GM23248 (cell line): ENCODE results near the gene ELAVL4. TPM values are rescaled to one million over a fixed set of nuclear protein-coding genes. Genes with fewer than 3 reads are reported as not detected.

Experiments
- DNase-seq: peaks from one replicate; pipeline ENCODE4 v3.0.0-alpha.2; 2015
- H2AFZ ChIP-seq: fragments of 200-600 bp; sonication (generic); 2 replicates; pipeline ENCODE4 v1.6.1; 2016; ENCODE audit warnings: antibody characterized with exemption
- H3F3A ChIP-seq: fragments of 200-600 bp; sonication (generic); 2 replicates; pipeline ENCODE4 v1.6.1; 2016; ENCODE audit warnings: mild to moderate bottlenecking, antibody characterized with exemption, mixed run types; ENCODE audit not compliant: insufficient read depth
- H3K27ac ChIP-seq: fragments of 200-600 bp; sonication (generic); 2 replicates; pipeline ENCODE4 v1.5.1; 2016; ENCODE audit warnings: mild to moderate bottlenecking
- H3K27me3 ChIP-seq: fragments of 200-600 bp; sonication (generic); replicated peaks from 2 replicates; pipeline ENCODE4 v1.6.1; 2016; ENCODE audit warnings: mild to moderate bottlenecking; ENCODE audit not compliant: insufficient read depth
- H3K36me3 ChIP-seq: fragments of 200-600 bp; sonication (generic); 2 replicates; pipeline ENCODE4 v1.6.1; 2016; ENCODE audit warnings: low read depth, mild to moderate bottlenecking
- H3K4me1 ChIP-seq: fragments of 200-600 bp; sonication (generic); 2 replicates; pipeline ENCODE4 v1.6.1; 2016; ENCODE audit warnings: mild to moderate bottlenecking; ENCODE audit not compliant: insufficient read depth
- H3K4me2 ChIP-seq: fragments of 200-600 bp; sonication (generic); one replicate; pipeline ENCODE4 v1.6.1; 2016; ENCODE audit warnings: mild to moderate bottlenecking; ENCODE audit not compliant: unreplicated experiment
- H3K4me3 ChIP-seq: fragments of 200-600 bp; sonication (generic); 2 replicates; pipeline ENCODE4 v1.5.1; 2016; ENCODE audit warnings: mild to moderate bottlenecking
- H3K79me2 ChIP-seq: fragments of 200-600 bp; sonication (generic); 2 replicates; pipeline ENCODE4 v1.6.1; 2016; ENCODE audit warnings: mild to moderate bottlenecking; ENCODE audit not compliant: insufficient read depth
- H3K9ac ChIP-seq: fragments of 200-600 bp; sonication (generic); 2 replicates; pipeline ENCODE4 v1.6.1; 2016; ENCODE audit warnings: mild to moderate bottlenecking
- H3K9me2 ChIP-seq: fragments of 200-600 bp; sonication (generic); 2 replicates; pipeline ENCODE4 v1.6.1; 2016; ENCODE audit warnings: mixed run types, mild to moderate bottlenecking, moderate library complexity; ENCODE audit not compliant: insufficient read depth
- H3K9me3 ChIP-seq: fragments of 200-600 bp; sonication (generic); one replicate; pipeline ENCODE4 v1.6.1; 2017; ENCODE audit warnings: low read depth
- H4K20me1 ChIP-seq: fragments of 200-600 bp; sonication (generic); 2 replicates; pipeline ENCODE4 v1.6.0; 2016; ENCODE audit not compliant: insufficient read depth
- EZH2 ChIP-seq: fragments of 200-600 bp; sonication (generic); IDR thresholded peaks from 2 replicates; pipeline ENCODE4 v1.6.1; 2018; ENCODE audit warnings: antibody characterized with exemption, mild to moderate bottlenecking; ENCODE audit not compliant: insufficient read depth, poor library complexity, severe bottlenecking
- EZH2phosphoT487 ChIP-seq: fragments of 200-600 bp; sonication (generic); IDR thresholded peaks from 2 replicates; pipeline ENCODE4 v1.6.1; 2018; ENCODE audit warnings: antibody characterized with exemption, moderate library complexity, mild to moderate bottlenecking, low read depth; ENCODE audit not compliant: insufficient read depth
- WGBS, 2 experiments: methylation state at CpG; one replicate each; pipeline ENCODE4 v1.1.6; 2015 to 2017; ENCODE audit warnings: low lambda C conversion rate in 2 of 2, low coverage in 1 of 2; ENCODE audit errors: missing lambda C conversion rate in 2 of 2; 5-methylcytosine and 5-hydroxymethylcytosine counted together
- in situ Hi-C: fragments of 300-500 bp; cut with MboI; formaldehyde crosslinking; loops from 2 replicates; pipeline ENCODE4 v1.15.0; 2020
- polyA plus RNA-seq: library from polyadenylated mRNA; unstranded; fragments of >200 nt; fragmentation: Nextera tagmentation; extraction: Ambion mirVana; gene quantifications from 2 replicates; pipeline ENCODE4 v1.2.1, GENCODE V29; 2016
- total RNA-seq: library from RNA; depleted of rRNA; stranded (reverse); fragments of >200 nt; shearing (Covaris generic); gene quantifications from 2 replicates; pipeline ENCODE4 v1.2.3, GENCODE V29; 2014

Gene ELAVL4
- total and polyA plus RNA-seq, 2 experiments from 2014 or later, result 0.18 TPM; not detected in 1

DNA sequence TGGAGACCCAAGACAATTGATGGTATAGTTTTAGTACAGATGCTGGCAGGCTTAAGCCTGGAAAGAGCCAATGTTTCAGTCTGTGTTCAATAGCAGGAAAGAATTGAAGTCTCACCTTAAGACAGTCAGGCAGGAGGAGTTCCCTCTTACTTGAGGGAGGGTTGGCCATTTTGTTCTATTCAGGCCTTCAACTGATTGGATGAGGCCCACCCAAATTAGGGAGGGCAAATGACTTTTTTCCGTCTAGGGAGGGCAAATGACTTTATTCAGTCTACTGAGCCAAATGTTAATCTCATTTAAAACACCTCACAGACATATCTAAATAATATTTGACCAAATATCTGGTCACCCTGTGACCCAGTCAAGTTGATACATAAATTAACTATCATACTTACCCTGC is 31.4 kb upstream of the ELAVL4 start:
- no peaks in the 10 kb centered on the region for H3K79me2 ChIP-seq
- H4K20me1 ChIP-seq, result no peaks in the 10 kb centered on the region
- H3K4me3 ChIP-seq, result no peak overlapping the region
- 6 to 17% methylated on average over 1 of the region's 1 CpG for WGBS, 2 experiments
- no peak overlapping the region for H2AFZ ChIP-seq
- H3K9me3 ChIP-seq, result no peaks in the 10 kb centered on the region
- H3K27ac ChIP-seq, result no peak overlapping the region
- no peaks in the 10 kb centered on the region for H3K36me3 ChIP-seq
- no peaks in the 10 kb centered on the region for H3K27me3 ChIP-seq
- H3K9ac ChIP-seq, result no peak overlapping the region
- TF ChIP-seq EZH2 (no peak), EZH2phosphoT487 (no peak)
- in situ Hi-C loops, result no loop called here
- no peak for DNase-seq
- no peaks in the 10 kb centered on the region for H3K4me1 ChIP-seq
- no peak overlapping the region for H3K4me2 ChIP-seq
- no peaks in the 10 kb centered on the region for H3K9me2 ChIP-seq
- no peaks in the 10 kb centered on the region for H3F3A ChIP-seq

DNA sequence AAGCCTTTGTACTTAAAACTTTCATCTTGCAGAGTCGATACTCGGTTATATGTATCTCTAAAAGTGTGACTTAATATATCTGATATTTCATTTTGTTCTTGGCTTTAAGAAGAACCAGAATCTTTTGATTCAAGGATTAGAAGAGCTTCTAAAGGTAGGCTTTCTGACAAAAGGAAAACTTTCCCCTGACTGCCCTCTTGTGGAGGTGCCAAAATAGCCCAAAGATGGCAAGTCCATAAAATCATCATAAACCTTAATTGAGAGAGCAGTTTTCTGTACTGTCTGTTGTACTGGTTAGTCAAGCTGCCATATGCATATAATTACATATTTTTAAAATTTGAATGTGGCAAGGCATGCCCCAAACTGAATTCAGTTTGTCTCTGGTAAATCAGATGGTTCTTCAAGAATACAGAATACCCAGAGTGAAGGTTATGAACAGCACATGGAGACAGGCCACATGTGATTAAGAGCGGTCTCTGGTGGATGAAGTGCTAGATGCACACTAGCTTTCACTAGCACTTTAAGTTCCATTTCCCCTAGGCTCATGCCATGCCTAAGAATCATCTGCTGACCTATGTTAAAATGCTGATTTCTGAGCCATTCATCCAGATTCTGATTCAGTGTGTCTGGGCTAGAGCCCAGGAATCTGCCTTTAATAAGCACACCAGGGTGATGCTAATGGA is 27.7 kb upstream of the ELAVL4 start:
- 23 to 29% methylated on average over 3 of the region's 3 CpGs for WGBS, 2 experiments
- TF ChIP-seq EZH2, result no peak
- TF ChIP-seq EZH2phosphoT487, result no peak
- Histone ChIP-seq H3K4me2 (no peak overlapping the region), H3K4me3 (no peak overlapping the region), H4K20me1 (no peaks in the 10 kb centered on the region), H3K79me2 (no peaks in the 10 kb centered on the region), H3K9me2 (no peaks in the 10 kb centered on the region), H3K27me3 (no peaks in the 10 kb centered on the region), H3F3A (no peaks in the 10 kb centered on the region), H3K9ac (no peak overlapping the region), H2AFZ (no peak overlapping the region), H3K4me1 (no peaks in the 10 kb centered on the region), H3K9me3 (no peaks in the 10 kb centered on the region), H3K36me3 (no peaks in the 10 kb centered on the region), H3K27ac (no peak overlapping the region)
- in situ Hi-C loops, result no loop called here
- peak; percentile 7 for DNase-seq

DNA sequence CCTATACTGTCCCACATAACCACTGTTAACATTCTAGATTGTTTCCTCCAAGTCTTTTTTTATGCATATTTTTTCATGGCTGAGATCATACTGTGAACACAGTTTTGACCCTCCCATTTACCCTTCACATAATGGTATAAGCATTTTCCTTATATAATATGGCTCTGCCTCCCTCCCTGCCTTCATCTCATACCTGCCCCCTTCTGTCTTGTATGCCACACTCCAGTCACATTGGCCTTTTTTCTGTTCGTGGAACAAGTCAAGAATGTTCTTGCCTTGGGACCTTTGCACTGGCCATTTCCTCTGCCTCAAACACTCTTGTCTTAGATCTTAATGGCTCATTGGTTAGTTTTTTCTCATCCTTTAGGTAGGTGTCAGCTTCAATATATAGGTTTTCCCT is 24.3 kb upstream of the ELAVL4 start:
- H3K9ac ChIP-seq, result no peak overlapping the region
- in situ Hi-C loops, result no loop called here
- DNase-seq, result no peak
- no peaks in the 10 kb centered on the region for H3K79me2 ChIP-seq
- H4K20me1 ChIP-seq, result no peaks in the 10 kb centered on the region
- no peaks in the 10 kb centered on the region for H3K36me3 ChIP-seq
- H3K9me3 ChIP-seq, result no peaks in the 10 kb centered on the region
- no peak overlapping the region for H3K4me2 ChIP-seq
- WGBS, 2 experiments, result 27 to 37% methylated on average over 1 of the region's 1 CpG
- H3K4me1 ChIP-seq, result no peaks in the 10 kb centered on the region
- H3K4me3 ChIP-seq, result no peak overlapping the region
- H3K27ac ChIP-seq, result no peak overlapping the region
- no peaks in the 10 kb centered on the region for H3F3A ChIP-seq
- H3K27me3 ChIP-seq, result no peaks in the 10 kb centered on the region
- H2AFZ ChIP-seq, result no peak overlapping the region
- TF ChIP-seq EZH2phosphoT487 (no peak), EZH2 (no peak)
- H3K9me2 ChIP-seq, result no peaks in the 10 kb centered on the region

DNA sequence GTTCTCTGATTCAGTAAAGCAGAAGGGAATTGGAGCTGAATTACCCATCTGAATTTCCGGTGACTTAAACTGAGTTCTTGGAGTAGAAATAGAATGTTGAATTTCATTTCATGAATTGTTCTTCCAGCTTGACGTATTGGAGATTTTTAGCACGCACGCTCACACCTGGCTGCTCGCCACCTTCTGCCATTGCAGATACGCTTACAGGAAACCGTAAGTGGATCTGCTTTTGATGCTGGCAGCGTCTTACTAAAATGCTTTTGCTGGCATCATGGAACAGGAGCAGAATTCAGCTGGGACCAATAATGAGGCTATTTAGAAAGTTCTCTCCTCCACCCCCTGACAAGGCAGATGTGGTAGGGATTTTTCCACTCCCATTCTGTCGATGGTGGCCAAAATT is 17.7 kb upstream of the ELAVL4 start:
- Histone ChIP-seq H3K36me3 (no peaks in the 10 kb centered on the region), H4K20me1 (no peaks in the 10 kb centered on the region), H3K9me3 (no peaks in the 10 kb centered on the region), H3K4me1 (no peaks in the 10 kb centered on the region), H2AFZ (no peak overlapping the region), H3K9ac (no peak overlapping the region), H3F3A (no peaks in the 10 kb centered on the region), H3K9me2 (no peaks in the 10 kb centered on the region), H3K79me2 (no peaks in the 10 kb centered on the region), H3K4me2 (no peak overlapping the region), H3K27ac (no peak overlapping the region), H3K4me3 (no peak overlapping the region), H3K27me3 (no peaks in the 10 kb centered on the region)
- no peak for DNase-seq
- 10 to 13% methylated on average over 9 of the region's 9 CpGs for WGBS, 2 experiments
- in situ Hi-C loops, result no loop called here
- TF ChIP-seq EZH2 (no peak), EZH2phosphoT487 (no peak)

DNA sequence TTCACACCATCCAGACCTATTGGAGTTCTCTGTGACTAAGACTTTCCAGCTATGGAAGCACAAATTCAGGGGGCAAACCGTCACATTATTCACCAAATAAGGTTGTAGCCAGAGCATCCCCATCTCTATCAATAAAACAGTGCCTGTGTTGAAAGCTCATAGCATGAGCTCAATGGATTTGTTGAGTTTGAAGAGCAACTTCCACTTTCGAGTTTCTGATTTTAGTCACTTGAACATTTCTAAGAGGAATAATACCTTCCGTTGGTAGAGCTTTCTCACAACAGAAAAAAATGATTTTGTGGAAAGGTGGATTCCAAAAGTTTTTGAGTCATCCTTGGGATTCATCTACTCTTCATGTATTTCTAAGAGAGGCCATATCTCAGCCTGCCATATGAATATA is 13.0 kb upstream of the ELAVL4 start:
- Histone ChIP-seq H3K9me2 (no peaks in the 10 kb centered on the region), H3K36me3 (no peaks in the 10 kb centered on the region), H2AFZ (no peak overlapping the region), H3K27ac (no peak overlapping the region), H3K9me3 (no peaks in the 10 kb centered on the region), H3K4me1 (no peaks in the 10 kb centered on the region), H3F3A (no peaks in the 10 kb centered on the region), H3K4me3 (no peak overlapping the region), H3K79me2 (no peaks in the 10 kb centered on the region), H4K20me1 (no peaks in the 10 kb centered on the region), H3K4me2 (no peak overlapping the region), H3K9ac (no peak overlapping the region), H3K27me3 (no peaks in the 10 kb centered on the region)
- no peak for DNase-seq
- in situ Hi-C loops, result no loop called here
- TF ChIP-seq EZH2phosphoT487, result no peak
- no peak for TF ChIP-seq EZH2
- WGBS, 2 experiments, result 26 to 27% methylated on average over 3 of the region's 3 CpGs
